GM21360 (cell line): ENCODE results near the gene SLC26A4.

Experiments used
- ATAC-seq: cut with Tn5 transposase; IDR thresholded peaks from one replicate; pipeline ENCODE4 v1.9.1; 2021; ENCODE audit warnings: mild to moderate bottlenecking, moderate library complexity; ENCODE audit not compliant: unreplicated experiment

SLC26A4 gene

GRCh38 chr7:107658467-107658866 lies 2.2 kb upstream of the SLC26A4 start:
- ATAC-seq: no peak

DNA sequence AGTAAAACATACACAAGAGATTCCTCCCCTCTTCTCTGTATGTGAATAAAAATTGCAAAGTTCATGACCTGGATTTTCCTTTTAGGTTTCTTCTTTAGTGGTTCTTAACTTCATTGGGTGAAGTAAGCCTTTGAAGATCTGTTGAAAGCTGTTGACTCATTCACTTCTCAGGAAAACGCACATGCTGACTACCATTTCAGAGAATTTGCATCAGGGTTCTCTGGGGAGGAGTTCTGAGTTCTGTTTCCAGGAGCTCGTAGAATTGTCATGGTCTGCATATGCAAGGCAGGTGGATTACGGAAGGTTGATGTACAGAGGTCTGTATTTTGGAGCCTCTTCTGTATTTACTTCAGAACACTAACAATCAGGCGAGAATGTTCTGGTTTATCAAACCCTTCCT lies 962 bp upstream of the SLC26A4 start:
- ATAC-seq: no peak

GRCh38 chr7:107661081-107661864 lies 645 bp downstream of the SLC26A4 start:
- no peak for ATAC-seq

GRCh38 chr7:107661865-107662379 lies 1.3 kb downstream of the SLC26A4 start:
- no peak for ATAC-seq

DNA sequence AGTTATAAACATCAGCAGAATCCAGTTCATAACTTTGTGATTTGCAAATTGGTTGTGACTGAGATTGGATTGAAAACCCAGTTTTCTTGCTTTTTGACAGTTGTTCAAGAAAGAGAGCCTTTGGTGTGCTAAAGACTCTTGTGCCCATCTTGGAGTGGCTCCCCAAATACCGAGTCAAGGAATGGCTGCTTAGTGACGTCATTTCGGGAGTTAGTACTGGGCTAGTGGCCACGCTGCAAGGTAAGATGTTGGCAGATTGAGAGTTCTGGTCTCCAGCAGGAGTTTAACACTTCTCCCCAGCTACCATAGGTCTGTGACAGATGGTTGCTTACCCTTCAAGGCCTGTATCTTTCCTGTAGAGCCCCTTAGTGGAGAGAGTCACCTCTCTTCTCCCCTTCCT lies 2.6 kb downstream of the SLC26A4 start:
- no peak for ATAC-seq

DNA sequence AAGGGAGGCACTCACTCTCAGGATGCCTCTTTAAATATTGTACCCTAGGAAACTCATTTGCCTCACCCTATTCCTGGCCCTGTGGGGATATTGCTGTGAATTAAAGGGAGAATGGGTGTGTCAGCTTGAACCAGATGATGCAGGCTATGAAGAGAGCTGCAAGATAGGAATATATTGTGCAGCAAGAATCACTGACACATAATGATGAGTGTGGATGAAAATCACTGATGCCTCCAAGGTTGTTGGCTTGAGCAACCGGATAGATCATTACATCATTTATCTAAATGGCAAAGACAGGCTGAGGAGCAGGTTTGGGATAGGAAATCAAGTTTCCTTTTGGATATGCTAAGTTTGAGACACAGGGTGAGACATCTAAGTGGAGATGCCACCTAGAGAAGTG lies 6.2 kb downstream of the SLC26A4 start:
- ATAC-seq: no peak

GRCh38 chr7:107667341-107667740 lies 6.7 kb downstream of the SLC26A4 start:
- no peak for ATAC-seq

DNA sequence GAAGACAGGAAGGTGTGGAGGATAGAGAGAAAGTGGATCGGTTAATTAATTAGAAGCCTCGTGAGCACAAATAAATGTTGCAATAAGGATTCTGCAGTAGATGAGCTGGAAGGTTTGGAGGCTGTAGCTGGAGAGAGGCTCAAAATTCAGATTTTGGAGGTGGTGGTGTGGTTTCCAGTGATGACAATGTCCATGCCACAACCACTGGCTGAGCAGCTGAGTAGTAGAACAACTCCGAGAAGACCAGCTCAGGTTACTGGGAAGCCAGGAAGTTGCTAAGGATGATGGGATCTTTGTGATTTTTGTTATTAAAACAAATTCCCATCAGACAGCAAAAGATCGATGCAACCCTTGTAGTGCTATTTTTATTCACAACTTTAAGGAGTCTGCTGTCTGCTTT lies 7.7 kb downstream of the SLC26A4 start:
- no peak for ATAC-seq

GRCh38 chr7:107672183-107672582 lies 11.6 kb downstream of the SLC26A4 start:
- no peak for ATAC-seq

DNA sequence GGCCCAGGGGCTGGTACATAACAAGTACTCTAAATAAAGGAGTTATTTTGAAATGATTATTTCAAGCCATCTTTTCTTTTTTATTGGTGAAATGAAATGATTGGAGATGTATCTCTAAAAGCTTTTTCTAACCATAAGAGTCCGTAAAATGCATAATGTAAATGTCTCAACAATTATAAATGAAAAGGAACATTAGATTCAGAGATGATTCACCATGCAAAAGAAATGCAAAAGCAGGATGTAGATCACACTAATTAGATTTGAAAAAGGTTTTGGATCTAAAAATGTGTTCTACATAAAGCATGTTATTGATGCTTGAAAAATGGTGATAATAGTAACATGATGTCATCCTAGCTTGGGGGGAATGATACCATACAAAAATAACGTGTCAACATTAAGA lies 15.6 kb downstream of the SLC26A4 start:
- ATAC-seq: no peak

GRCh38 chr7:107678110-107678753 lies 17.6 kb downstream of the SLC26A4 start:
- ATAC-seq: no peak

DNA sequence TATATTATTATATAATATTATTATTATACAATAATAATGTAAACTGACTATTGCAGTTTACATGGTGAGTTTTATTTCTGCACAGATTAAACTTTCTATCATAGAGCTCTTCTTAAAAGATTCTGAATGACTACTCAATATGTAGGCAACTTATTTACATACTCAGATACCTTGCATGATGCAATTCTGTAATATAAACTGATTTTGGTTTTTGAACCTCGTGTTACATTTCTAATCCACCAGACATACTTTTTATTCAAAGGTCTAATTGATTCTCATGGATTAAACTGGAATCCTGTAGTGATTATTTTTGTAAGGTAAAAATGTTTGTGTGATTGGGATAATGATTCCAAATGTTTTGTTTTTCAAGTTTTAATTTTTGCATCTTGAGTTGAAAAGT lies 19.9 kb downstream of the SLC26A4 start:
- ATAC-seq: no peak

DNA sequence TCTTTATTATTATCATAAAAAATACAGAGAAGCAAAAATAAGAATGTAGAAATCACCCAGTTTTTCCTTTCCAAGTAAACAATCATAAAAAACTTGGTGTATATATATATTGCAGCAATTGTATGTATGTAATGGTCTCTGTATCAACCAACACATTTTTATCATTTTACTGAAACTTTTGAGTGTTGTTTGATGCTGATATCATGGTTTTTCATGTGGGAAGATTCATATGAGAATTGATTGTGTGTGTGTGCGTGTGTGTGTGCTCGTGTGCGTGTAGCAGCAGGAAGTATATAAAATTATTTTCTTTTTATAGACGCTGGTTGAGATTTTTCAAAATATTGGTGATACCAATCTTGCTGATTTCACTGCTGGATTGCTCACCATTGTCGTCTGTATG lies 22.3 kb downstream of the SLC26A4 start:
- ATAC-seq: no peak

- ATAC-seq: no peak
These were observed 23.7 kb downstream of the SLC26A4 start for GRCh38 chr7:107684287-107684686.

GRCh38 chr7:107684947-107685463 lies 24.4 kb downstream of the SLC26A4 start:
- no peak for ATAC-seq

DNA sequence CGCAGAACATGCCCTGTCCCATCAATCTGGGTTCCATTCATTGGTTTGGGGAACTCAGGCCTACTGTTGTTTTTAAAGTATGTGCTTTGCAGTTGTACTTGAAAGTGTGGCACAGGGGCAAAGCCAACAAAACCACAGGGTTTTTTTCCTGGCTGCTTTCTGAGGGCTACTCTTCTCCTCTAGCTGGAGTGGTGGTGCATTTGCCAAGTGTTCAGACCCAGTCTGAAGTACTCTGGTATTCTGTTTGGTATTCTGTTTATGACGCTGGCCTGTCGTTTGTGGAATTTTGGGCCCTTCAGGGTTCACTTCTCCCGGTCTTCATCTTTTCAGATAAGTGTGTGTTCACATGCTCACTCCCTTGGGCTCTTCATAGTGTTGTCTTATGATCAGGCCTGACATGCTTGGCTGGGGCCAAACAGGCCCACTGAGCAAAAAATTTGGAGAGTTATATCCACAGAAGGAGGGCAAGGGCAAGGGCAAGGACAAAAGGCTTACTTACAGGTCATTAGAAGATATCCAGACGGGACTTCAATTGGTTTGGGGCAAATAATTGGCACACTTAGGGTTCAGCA lies 26.3 kb downstream of the SLC26A4 start:
- no peak for ATAC-seq

DNA sequence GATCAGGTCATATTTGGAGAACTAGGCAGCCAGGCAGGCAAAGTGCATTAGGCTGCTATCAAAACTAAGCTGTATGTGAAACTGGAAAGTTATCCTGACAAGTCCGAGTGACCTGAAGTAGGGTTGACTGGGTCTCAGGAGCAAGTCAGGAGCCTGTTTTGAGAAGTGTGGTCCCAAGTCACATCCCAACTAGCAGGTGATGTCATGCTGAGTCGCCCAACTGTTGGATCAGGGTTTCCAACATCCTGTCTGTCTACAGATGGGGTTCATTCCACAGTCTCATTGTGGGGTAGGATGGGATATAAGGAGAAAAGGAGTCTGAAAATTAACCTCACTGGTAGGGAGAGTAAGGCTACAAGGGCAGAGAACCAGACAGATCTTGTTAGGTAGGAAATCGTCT lies 27.0 kb downstream of the SLC26A4 start:
- ATAC-seq: no peak

DNA sequence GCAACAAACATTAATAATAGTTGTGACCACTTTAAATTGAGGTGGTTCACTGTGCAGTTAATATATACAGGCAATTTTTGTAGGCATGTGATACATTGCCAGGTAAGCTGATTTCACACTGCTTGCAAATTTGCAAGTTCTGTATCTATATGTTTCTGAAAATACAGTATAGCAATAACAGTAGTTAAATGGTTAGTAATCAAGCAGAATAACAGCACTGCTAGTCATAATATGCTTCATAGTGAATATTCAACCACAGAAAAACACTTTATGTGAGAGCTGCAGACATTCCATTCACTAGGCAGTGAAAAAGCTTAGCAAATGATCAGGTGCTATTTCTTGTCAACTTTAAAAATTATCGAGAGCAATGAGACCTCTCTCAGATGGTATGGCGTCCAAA lies 28.9 kb downstream of the SLC26A4 start:
- ATAC-seq: no peak

GRCh38 chr7:107690084-107690483 lies 29.5 kb downstream of the SLC26A4 start:
- ATAC-seq: no peak

DNA sequence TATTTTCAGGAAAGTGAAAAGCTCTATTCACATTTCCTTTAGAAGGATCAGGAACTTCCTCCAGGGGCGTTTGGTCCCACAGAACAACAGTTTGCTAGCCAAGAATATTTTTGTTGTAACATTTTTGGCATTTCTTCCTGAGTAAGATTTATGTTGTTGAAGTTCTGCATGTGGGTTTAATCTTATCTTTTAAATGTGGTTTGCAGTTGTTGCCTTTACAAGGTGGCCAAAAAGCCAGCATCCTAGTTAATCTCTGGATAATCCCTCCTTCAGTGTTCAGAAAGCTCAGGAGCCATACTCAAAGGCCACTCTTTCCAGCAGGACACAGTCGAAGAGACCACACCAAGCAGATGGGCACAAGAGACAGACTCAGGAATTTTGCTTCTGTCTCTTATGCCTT lies 30.0 kb downstream of the SLC26A4 start:
- ATAC-seq: no peak

GRCh38 chr7:107691716-107692115 lies 31.1 kb downstream of the SLC26A4 start:
- ATAC-seq: no peak

GRCh38 chr7:107692501-107692900 lies 31.9 kb downstream of the SLC26A4 start:
- ATAC-seq: no peak
